ENCODE results near the gene SMURF2.
"Not testable (repeated sequence)": the region's sequence is repeated elsewhere in the genome, so short reads cannot be mapped to it uniquely, and the experiment has no call there.

GRCh38 chr17:64604532-64604931 lies 57.6 kb downstream of the SMURF2 start:
- TF ChIP-seq CTCF, POLR2A, EP300 (IDR thresholded peaks at IDR 0.05): not testable (repeated sequence)

Data from ovary (tissue), 3 donors.